GM18499 (cell line): ENCODE measurements around the gene LITAFD.
"Not testable (repeated sequence)": the region's sequence is repeated elsewhere in the genome, so short reads cannot be mapped to it uniquely, and the experiment has no call there.

ENCODE experiments used
- ATAC-seq: cut with Tn5 transposase; IDR thresholded peaks from one replicate; pipeline ENCODE4 v1.9.1; 2021; ENCODE audit warnings: moderate number of reproducible peaks; ENCODE audit not compliant: insufficient read depth, unreplicated experiment

LITAFD gene

DNA sequence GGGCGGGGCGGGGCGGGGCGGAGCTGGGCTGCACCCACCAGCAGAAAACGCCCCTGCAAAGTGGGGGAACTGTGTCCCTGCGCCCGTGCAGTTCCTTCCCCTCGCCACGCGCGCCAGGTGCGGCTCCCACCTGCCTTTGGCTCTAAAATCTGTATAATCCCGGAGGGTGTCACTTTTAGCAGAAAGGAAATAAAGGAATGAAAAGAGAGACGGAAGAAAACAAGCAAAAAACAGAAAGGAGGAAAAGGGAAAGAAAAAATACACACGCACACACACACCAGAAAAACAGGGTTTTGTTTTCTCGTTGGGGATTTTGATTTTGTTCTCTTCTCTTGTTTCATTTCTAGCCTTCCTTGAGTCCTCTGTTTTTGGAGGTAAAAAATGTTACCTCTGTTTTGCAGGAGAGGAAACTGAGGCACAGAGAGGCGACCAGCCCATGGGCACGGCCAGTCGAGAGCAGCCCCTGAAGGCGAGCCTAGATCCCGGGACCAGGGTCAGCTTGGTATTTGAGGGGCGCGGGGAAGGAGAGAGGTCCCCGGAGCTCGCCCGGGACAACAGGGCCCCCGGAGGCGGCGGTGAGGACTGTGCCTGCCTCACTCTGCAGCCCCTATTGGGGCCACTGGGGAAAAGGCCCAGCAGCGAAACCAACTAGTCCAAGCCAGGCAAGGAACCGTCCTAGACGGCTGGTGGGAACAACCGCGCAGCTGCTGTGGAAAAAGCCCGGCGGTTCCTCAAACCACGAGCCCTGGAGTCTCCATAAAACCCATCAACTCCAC lies 12.8 kb upstream of the LITAFD start:
- ATAC-seq = no peak

DNA sequence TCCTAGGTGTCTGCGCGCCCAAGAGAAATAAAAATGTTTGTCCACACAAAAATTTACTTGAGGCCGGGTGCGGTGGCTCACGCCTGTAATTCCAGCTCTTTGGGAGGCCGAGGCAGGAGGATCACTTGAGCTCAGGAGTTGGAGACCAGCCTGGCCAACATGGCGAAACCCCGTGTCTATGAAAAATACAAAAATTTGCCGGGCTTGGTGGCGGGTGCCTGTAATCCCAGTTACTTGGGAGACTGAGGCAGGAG lies 12.2 kb upstream of the LITAFD start:
- ATAC-seq = not testable (repeated sequence)

DNA sequence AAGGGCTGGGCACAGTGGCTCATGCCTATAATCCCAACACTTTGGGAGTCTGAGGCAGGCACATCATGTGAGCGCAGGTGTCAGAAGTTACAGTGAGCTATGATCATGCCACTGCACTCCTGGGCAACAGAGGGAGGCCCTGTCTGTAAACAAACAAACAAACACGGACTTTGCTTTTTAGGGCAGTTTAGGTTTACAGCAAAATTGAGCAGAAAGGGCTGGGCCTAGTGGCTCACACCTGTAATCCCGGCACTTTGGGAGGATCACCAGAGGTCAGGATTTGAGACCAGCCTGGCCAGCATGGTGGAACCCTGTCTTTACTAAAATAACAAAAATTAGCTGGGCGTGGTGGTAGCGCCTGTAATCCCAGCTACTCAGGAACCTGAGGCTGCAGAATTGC lies 10.1 kb upstream of the LITAFD start:
- ATAC-seq = no peak

DNA sequence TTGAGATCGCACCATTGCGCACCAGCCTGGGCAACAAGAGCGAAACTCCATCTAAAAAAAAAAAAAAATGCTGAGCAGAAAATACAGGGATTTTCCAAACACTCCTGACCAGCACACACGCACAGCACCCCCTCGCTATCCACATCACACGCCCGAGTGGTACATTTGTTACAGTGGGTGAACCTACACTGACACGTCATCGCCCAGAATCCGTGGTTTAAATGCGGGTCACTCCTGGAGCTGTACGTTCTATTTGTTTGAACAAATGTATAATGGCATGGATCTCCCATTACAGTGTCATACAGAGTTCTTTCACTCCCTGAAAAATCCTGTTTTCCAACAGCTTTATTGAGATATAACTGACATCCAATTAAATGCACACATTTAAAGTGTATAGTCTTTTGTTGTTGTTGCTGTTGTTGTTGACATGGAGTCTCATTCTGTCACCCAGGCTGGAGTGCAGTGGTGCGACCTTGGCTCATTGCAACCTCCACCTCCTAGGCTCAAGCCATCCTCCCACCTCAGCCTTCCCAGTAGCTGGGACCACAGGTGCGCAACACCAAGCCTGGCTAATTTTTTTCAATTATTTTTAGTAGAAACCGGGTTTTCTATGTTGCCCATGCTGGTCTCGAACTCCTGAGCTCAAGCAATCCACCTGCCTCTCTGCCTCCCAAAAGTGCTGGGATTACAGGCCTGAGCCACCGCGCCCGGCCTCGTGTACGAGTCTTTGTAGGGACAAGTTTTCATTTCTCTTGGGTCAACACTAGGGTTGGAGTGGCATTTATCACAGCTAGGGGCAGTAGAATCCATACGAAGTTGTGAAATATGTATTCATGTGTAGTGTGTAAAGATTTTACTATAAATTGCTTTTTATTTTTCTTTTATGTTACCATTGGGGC lies 8.9 kb upstream of the LITAFD start:
- ATAC-seq = no peak

DNA sequence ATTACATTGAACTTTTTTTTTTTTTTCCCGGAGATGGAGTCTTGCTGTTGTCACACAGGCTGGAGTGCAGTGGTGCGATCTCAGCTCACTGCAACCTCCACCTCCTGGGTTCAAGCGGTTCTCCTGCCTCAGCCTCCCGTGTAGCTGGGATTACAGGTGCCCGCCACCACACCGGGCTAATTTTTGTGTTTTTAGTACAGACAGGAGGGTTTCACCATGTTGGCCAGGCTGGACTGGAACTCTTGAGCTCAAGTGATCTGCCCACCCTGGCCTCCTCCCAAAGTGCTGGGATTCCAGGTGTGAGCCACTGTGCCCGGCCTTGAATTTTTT lies 8.3 kb upstream of the LITAFD start:
- not testable (repeated sequence) for ATAC-seq

DNA sequence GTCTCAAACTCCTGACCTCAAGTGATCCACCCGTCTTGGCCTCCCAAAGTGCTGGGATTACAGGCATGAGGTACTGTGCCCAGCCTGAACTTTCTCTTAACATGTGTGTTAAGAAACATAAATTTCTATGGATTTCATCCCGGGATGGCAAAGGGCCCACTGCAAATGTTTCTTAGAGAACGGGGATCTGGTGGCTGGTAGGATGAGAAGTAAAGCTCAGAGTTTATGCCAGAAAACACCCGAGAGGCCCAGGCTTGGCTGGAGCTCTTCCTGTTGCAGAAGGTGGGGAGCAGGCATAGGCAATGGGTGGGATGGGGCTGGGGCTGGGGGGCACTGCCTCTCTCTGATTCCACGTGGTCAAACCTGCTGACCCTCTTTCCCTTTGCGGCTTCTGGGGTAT lies 7.8 kb upstream of the LITAFD start:
- no peak for ATAC-seq

DNA sequence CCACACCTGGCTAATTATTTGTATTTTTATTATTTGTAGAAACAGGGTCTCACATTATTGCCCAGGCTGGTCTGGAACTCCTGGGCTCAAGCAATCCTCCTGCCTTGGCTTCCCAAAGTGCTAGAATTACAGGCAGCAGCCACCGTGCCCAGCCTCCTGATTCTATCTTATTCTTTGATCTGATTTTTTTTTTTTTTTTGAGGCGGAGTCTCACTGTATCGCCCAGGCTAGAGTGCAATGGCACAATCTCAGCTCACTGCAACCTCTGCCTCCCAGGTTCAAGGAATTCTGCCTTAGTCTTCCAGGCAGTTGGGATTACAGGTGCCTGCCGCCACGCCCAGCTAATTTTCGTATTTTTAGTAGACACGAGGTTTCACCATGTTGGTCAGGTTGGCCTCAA lies 6.8 kb upstream of the LITAFD start:
- ATAC-seq = not testable (repeated sequence)

- no peak for ATAC-seq
These were observed 4.1 kb upstream of the LITAFD start for GRCh38 chr16:8877894-8878522.

DNA sequence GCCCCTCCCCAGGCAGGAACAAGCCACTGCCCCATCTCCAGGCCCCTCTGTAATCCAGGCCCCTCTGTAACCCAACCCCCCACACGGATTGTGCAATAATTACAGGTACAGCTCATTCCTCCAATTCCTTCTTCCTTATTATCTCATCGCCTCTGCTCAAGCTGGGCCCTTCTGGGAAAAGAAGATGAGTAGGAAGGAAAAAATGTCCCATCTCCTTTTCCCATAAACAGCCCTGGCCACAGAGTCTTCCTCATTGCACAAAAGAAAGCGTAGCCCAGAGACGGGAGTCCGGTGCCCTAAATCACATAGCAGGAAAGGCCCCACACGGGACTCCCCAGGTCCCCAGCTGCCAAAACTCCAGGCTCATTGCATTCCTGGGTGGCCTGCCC lies 3.6 kb upstream of the LITAFD start:
- ATAC-seq = no peak

GRCh38 chr16:8880839-8881510 lies 1.2 kb upstream of the LITAFD start:
- ATAC-seq = no peak

- no peak for ATAC-seq
These were observed 700 bp downstream of the LITAFD start for GRCh38 chr16:8882725-8883377.

GRCh38 chr16:8885674-8886592 lies 3.8 kb downstream of the LITAFD start:
- no peak for ATAC-seq

DNA sequence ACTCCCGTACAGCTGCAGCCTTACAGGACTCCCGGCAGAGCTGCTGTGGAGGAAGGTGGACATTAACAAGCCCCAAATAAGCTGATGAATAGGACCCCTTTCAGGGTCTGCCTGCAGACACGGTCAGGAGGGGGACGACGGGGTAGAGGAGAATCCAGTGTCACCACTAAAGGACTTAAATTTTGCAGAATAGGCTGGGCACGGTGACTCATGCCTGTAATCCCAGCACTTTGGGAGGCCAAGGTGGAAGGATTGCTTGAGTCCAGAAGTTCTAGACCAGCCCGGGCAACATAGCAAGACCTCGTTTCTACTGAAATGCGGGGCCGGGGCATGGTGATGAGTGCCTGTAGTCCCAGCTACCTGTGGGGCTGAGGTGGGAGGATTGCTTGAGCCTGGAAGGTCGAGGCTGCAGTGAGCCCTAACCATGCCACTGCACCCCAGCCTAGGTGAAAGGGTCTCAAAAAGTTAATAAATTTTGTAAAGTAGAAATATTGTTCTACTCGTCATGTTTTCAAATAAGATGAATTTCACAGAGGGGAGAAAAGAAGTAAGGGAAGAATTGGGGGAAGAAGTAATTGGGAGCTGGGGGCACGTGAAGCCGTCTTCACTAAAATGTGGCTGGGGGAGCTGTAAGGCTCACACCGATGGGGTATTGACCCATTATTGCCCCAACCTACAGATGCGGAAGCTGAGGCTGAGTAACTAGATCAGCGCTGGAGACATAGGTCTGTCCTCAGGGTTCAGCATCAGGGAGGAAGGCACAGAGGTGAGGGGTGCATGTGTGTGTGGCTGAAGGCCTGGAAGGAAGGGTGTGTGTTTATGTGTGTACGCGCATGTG lies 4.7 kb downstream of the LITAFD start:
- ATAC-seq = no peak

DNA sequence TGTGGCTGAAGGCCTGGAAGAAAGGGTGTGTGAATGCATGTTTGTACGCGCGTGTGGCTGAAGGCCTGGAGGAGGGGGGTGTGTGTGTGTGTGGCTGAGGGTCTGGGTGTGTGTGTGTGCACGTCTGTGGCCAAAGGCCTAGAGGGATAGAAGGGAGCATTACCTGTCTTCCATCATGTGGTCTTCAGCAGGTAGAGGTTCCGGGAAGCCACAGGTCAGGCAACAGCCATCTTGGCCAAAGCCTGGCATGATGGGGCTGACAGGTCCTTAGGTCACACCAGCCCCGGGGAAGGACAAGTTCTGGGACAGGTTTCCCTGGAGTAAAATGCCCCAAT lies 5.2 kb downstream of the LITAFD start:
- no peak for ATAC-seq

DNA sequence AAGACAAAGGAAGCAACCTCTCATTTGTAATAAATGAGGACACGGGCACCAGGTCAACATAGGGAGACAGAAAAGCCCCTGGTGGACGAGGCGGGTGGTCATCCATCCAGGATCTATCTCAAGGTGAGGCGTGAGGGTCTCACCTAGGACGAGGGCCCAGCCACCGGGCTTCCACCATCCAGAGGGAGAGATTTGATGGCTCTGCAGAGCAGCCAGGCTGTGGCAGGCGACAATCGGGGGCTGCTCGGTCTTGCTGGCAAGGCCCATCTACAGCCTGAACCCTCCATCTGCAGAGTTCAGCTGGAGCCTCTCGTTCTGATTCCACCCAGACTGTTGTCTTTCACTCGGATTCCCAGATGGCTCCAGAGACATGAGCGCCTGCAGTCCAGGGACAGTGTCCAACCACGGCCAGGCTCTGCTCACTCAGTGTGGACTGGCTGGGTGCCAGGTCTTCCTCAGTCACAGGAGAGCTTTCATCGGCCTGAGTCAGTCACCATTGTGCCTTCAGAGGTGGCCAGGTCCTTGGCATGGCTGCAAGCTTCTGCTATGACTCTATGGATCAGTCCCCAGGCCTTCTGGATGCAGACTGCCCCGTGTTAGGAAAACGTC lies 5.9 kb downstream of the LITAFD start:
- ATAC-seq = no peak

DNA sequence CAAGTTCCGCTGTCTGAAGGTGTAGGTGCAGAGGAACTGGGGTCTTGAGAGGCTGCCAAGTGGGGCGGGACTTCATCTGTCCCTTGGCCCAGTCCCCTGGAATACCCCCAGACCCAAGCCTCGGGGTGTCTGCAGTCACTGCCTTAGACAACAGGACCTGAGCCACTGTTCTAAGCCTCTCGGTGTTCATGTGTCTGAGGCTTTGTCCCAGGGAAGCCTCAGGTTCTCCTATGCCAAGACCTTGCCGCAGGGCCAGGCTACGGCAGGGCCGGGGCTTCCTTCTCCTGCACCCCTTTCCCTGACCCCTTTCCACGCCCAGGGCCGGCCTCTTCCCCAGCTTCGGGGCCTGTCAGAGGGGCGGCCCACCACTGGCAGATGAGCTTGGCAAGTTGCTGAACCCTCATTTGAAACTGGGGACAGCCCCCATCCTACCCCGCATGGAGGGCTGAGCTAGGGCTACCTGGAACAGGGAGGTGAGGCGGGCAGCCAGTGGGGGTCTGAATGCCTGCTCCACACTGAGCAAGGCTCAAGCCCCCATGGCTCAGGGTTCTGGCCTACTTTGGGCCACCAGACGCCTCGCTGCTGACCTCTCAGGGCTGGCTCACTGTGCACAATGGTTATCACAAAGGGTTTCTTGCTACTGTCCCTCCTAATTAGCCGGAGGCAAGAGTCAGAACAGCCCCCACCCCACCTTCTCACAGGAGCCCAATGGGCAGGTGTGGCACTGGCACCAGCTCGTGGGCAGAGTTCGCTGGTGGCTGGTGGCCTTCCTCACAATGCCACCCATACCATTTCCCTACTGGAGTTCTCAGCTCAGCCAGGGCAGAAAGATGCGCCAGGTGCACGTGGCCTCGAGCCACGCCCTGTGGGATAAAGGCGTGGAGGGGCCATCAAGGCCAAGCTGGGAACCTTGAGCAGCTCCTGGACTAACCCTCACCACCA lies 7.1 kb downstream of the LITAFD start:
- no peak for ATAC-seq

DNA sequence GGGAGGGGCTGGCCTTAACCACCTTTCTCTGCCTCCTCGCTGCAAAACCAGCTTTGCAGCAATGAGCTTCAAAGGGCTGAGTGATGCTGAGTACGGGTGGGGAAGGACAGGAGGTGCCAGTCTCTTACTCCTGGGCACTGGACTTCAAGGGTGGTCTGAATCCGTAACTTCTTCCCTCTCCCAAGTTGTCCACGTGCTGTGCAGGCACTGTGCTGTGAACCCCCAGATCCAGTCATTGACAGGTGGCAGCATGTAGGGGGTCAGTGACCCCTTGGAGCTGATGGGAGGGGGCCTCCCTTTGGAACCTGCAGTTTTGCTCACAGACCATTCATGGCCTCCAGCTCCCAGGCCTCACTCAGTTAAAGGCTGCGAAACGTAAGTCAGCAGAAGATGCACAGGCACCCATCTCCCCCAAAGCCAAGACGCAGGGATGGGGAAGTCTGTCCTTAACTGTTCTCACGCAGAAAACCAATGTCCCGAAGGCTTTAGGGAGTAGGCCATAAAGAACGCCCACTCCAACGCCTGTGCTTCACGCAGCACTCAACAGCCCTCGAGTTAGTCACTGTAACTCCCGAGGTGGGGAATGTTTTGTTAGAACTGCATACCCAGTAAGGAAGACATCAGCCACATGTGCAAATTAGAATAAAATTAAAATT lies 7.9 kb downstream of the LITAFD start:
- no peak for ATAC-seq
